ENCODE data around the gene ERC1.

GRCh38 chr12:1115484-1116231 lies 124.6 kb downstream of the ERC1 start:
- TF ChIP-seq GATA2 (IDR thresholded peaks at IDR 0.05; ENCODE audit: low read depth, low read length) (no peak), GATA3 (IDR thresholded peaks at IDR 0.05; ENCODE audit: low read depth, low read length) (no peak)
